Astrocyte of the spinal cord (primary cell): ENCODE data around the gene DQX1.
"Not testable (repeated sequence)": the region's sequence is repeated elsewhere in the genome, so short reads cannot be mapped to it uniquely, and the experiment has no call there.

ENCODE experiments used
- DNase-seq: peaks from one replicate; pipeline ENCODE4 v3.0.0; 2011; ENCODE audit warnings: low read depth, low spot score
- H3K4me3 ChIP-seq: 2 replicates; pipeline ENCODE4 v1.5.1; 2011; ENCODE audit warnings: low read depth, mild to moderate bottlenecking, low read length, moderate library complexity
- CTCF ChIP-seq: IDR thresholded peaks from 2 replicates; pipeline ENCODE4 v1.5.1; 2012; ENCODE audit warnings: low read depth, mild to moderate bottlenecking, low read length, inconsistent platforms
- in situ Hi-C: cut with HindIII; loops from 2 replicates; pipeline ENCODE4 v1.10.0; 2017; ENCODE audit warnings: low sequenced_read_pairs

The DQX1 gene

GRCh38 chr2:74471332-74472065, 54.5 kb downstream of the DQX1 start:
- DNase-seq = no peak
- TF ChIP-seq CTCF = no peak
- in situ Hi-C loops = no loop called here
- H3K4me3 ChIP-seq = peak overlapping the region; percentile 64

GRCh38 chr2:74470742-74471141, 55.3 kb downstream of the DQX1 start:
- in situ Hi-C loops, DNase-seq, H3K4me3 ChIP-seq: not testable (repeated sequence)
